Esophagus squamous epithelium (tissue), 4 donors: ENCODE results near the gene TMEM59L.

Experiments
- CTCF ChIP-seq, 6 experiments: fragments of 450-650 bp in 4 of 6; fragments of 200-600 bp in 2 of 6; sonication (generic) in 2 of 6; IDR thresholded peaks; one replicate each; pipeline ENCODE4 v1.5.1; 2016 to 2019; ENCODE audit warnings: antibody characterized with exemption in 6 of 6, mild to moderate bottlenecking in 4 of 6, moderate library complexity in 4 of 6
- POLR2A ChIP-seq, 4 donors: fragments of 450-650 bp; IDR thresholded peaks; one replicate each; pipeline ENCODE4 v1.6.1; 2017; ENCODE audit warnings: antibody characterized with exemption in 4 of 4, mild to moderate bottlenecking in 4 of 4, moderate library complexity in 3 of 4

DNA sequence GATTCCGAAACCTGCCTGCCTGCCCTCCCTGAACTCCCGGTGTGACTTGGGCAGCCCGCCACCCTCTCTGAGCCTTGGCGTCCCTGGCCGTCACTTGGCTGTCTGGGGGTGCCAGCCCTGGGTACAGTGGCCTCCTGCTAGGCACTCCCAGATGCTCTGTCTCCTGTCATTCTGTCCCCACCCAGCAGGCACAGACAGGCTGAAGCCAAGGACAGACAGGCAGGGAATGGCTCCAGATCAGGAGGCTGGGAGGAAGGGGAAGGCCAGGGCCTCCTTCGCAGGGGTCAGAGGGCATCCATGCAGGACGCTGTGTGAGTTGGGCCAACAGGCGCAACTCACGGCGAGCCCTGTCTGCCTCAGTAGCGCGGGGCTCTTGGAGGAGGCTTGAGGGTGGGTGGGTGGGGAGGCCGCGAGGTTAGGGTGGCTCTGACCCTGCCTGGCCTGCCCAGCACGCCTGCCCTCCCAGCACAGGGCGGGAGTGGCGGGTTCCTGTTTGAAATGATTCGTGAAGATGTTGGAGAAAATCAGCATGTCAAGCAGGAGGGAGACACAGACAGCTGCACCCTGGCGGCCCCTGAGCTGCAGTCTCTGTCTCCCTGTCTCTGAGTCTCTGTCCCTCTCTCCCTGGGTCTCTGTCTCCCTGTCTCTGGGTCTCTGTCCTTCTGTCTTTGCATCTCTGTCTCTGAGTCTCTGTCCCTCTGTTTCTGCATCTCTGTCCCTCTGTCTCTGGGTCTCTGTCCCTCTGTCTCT lies 43.8 kb downstream of the TMEM59L start:
- TF ChIP-seq CTCF (IDR thresholded peaks at IDR 0.05) (no peak), POLR2A (IDR thresholded peaks at IDR 0.05) (no peak)
